ENCODE measurements around the gene SMAD7. TPM values are rescaled to one million over a fixed set of nuclear protein-coding genes. Genes with fewer than 3 reads are reported as not detected.

Gene SMAD7
- total and polyA plus RNA-seq, 2 experiments from 2014 or later = 11.8 to 29.8 TPM

DNA sequence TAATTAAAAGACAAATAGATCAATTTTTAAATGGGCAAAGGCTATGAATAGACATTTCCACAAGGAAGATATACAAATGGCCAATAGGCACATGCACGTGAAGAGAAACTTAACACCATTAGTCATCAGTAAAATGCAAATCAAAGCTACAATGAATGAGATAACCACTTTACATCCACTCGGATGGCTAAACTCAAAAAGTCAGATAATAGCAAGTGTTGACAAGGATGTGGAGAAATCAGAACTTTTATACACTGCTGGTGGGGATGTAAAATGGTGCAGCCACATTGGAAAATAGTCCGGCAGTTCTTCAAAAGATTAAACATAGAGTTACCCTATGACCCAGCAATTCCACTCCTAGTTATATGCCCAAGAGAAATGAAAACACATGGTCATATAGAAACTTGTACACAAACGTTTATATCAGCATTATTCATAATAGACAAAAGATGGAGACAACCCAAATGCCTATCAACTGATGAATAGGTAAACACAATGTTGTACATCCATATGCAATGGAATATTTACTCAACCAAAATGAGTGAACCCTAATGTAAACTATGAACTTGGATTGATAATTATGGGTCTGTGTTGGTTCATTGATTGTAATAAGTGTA is 51.1 kb downstream of the SMAD7 start:
- peaks cover 6% of the 10 kb centered on the region; the same call in 2 of the 3 replicates for H3K9me3 Mint-ChIP-seq
- H3K27ac Mint-ChIP-seq = no peak overlapping the region
- Histone ChIP-seq H3K4me2 (no peak overlapping the region), H3K4me1 (ENCODE audit: insufficient read depth) (no peaks in the 10 kb centered on the region), H3F3A (replicated peaks; ENCODE audit: low read depth) (no peaks in the 10 kb centered on the region), H3K27ac (ENCODE audit: low read depth) (no peak overlapping the region), H3K36me3 (ENCODE audit: insufficient read depth) (no peaks in the 10 kb centered on the region), H4K20me1 (replicated peaks; ENCODE audit: insufficient read depth) (no peaks in the 10 kb centered on the region), H2AFZ (no peak overlapping the region), H3K79me2 (replicated peaks; ENCODE audit: insufficient read depth) (no peaks in the 10 kb centered on the region), H3K4me3 (no peak overlapping the region), H3K9me2 (ENCODE audit: insufficient read depth) (no peaks in the 10 kb centered on the region), H3K27me3 (ENCODE audit: insufficient read depth) (no peaks in the 10 kb centered on the region)
- no peak for ATAC-seq
- H3K4me1 Mint-ChIP-seq = peaks cover 3% of the 10 kb centered on the region; the same call in 2 of the 3 replicates
- H3K27me3 Mint-ChIP-seq (ENCODE audit: insufficient read depth, low read depth, poor library complexity) = no peaks in the 10 kb centered on the region
- TF ChIP-seq POLR2AphosphoS5 (IDR thresholded peaks at IDR 0.05; ENCODE audit: low read depth) = no peak
- no peak for TF ChIP-seq ZNF114 (CRISPR knock-in tag; IDR thresholded peaks at IDR 0.05)
- DNase-seq (ENCODE audit: low spot score) = no peak
- peaks cover 6% of the 10 kb centered on the region; the same call in 1 of the 3 replicates for H3K36me3 Mint-ChIP-seq (ENCODE audit: low read depth)
- H3K4me3 Mint-ChIP-seq = no peak overlapping the region

DNA sequence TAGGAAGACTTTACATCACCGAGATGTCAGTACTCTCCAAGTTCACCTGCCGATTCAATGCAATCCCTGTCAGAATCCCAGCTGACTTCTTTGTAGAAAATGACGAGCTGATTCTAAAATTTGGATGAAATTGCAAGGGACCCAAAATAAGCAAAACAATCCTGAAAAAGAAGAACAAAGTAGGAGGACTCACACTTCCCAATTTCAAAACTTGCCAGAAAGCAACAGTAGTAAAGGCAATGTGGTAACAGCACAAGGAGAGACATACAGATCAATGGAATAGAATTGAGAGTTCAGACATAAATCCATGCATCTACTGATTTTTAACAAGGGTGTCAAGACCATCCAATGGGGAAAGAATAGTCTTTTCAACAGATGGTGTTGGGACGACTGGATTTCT is 52.2 kb downstream of the SMAD7 start:
- Mint-ChIP-seq H3K4me3 (no peak overlapping the region), H3K27ac (no peak overlapping the region), H3K36me3 (ENCODE audit: low read depth) (no peaks in the 10 kb centered on the region), H3K4me1 (peaks cover 3% of the 10 kb centered on the region; the same call in 2 of the 3 replicates), H3K9me3 (no peaks in the 10 kb centered on the region), H3K27me3 (ENCODE audit: insufficient read depth, low read depth, poor library complexity) (no peaks in the 10 kb centered on the region)
- ATAC-seq = no peak
- Histone ChIP-seq H2AFZ (no peak overlapping the region), H3K4me2 (no peak overlapping the region), H3K79me2 (replicated peaks; ENCODE audit: insufficient read depth) (no peaks in the 10 kb centered on the region), H3F3A (replicated peaks; ENCODE audit: low read depth) (no peaks in the 10 kb centered on the region), H3K36me3 (ENCODE audit: insufficient read depth) (no peaks in the 10 kb centered on the region), H4K20me1 (replicated peaks; ENCODE audit: insufficient read depth) (no peaks in the 10 kb centered on the region), H3K27ac (ENCODE audit: low read depth) (no peak overlapping the region), H3K27me3 (ENCODE audit: insufficient read depth) (no peaks in the 10 kb centered on the region), H3K4me1 (ENCODE audit: insufficient read depth) (no peaks in the 10 kb centered on the region), H3K4me3 (no peak overlapping the region), H3K9me2 (ENCODE audit: insufficient read depth) (no peaks in the 10 kb centered on the region)
- TF ChIP-seq ZNF114 (CRISPR knock-in tag; IDR thresholded peaks at IDR 0.05) (no peak), STAT1 (IDR thresholded peaks at IDR 0.05; ENCODE audit: unreplicated experiment) (no peak), CREB1 (CRISPR knock-in tag; IDR thresholded peaks at IDR 0.05; ENCODE audit: low read depth) (no peak), EZH2 (IDR thresholded peaks at IDR 0.05; ENCODE audit: low read depth, unreplicated experiment) (no peak), NANOG (IDR thresholded peaks at IDR 0.05; ENCODE audit: borderline replicate concordance) (no peak), ZNF331 (CRISPR knock-in tag; IDR thresholded peaks at IDR 0.05; ENCODE audit: low read depth) (no peak)
- no peak for DNase-seq (ENCODE audit: low spot score)

DNA sequence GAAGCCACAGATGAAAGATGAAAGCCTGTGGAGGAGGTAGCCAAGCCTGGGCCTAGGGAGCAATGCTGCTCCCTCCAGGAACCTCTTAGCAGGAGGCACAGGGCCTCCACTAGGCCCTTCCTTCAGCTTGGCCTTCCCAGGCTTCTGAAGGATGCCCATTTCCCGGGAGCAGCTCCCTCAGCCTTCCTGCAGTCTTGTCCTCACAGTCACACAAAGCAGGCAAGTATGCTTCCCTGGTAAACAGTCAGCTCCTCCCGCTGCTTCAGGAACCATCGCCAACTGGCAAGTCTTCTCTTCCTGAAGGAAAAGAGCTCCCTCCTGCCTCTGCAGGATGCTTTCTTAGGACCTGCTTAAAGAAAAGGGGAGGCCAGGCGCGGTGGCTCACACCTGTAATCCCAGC is 53.2 kb downstream of the SMAD7 start:
- Mint-ChIP-seq H3K4me3 (no peak overlapping the region), H3K9me3 (no peaks in the 10 kb centered on the region), H3K4me1 (peaks cover 5% of the 10 kb centered on the region; the same call in 2 of the 3 replicates), H3K27ac (no peak overlapping the region), H3K36me3 (ENCODE audit: low read depth) (no peaks in the 10 kb centered on the region), H3K27me3 (ENCODE audit: insufficient read depth, low read depth, poor library complexity) (no peaks in the 10 kb centered on the region)
- Histone ChIP-seq H3K4me1 (ENCODE audit: insufficient read depth) (no peaks in the 10 kb centered on the region), H3K27ac (ENCODE audit: low read depth) (no peak overlapping the region), H3K36me3 (ENCODE audit: insufficient read depth) (no peaks in the 10 kb centered on the region), H3K4me3 (no peak overlapping the region), H3K9me2 (ENCODE audit: insufficient read depth) (no peaks in the 10 kb centered on the region), H3K27me3 (ENCODE audit: insufficient read depth) (no peaks in the 10 kb centered on the region), H3K4me2 (no peak overlapping the region), H2AFZ (peak overlapping the region; percentile 23; the same call in 1 of the 2 replicates), H4K20me1 (replicated peaks; ENCODE audit: insufficient read depth) (no peaks in the 10 kb centered on the region), H3F3A (replicated peaks; ENCODE audit: low read depth) (no peaks in the 10 kb centered on the region), H3K79me2 (replicated peaks; ENCODE audit: insufficient read depth) (no peaks in the 10 kb centered on the region)
- ATAC-seq (no peak), DNase-seq (ENCODE audit: low spot score) (no peak)
- TF ChIP-seq ZNF114 (CRISPR knock-in tag; IDR thresholded peaks at IDR 0.05) (no peak), JUNB (IDR thresholded peaks at IDR 0.05; ENCODE audit: unreplicated experiment) (no peak), EZH2 (IDR thresholded peaks at IDR 0.05; ENCODE audit: low read depth, unreplicated experiment) (no peak), NANOG (IDR thresholded peaks at IDR 0.05; ENCODE audit: borderline replicate concordance) (no peak), EZH2phosphoT487 (IDR thresholded peaks at IDR 0.05; ENCODE audit: unreplicated experiment) (no peak), STAT1 (IDR thresholded peaks at IDR 0.05; ENCODE audit: unreplicated experiment) (no peak), CREB1 (CRISPR knock-in tag; IDR thresholded peaks at IDR 0.05; ENCODE audit: low read depth) (no peak), ZNF331 (CRISPR knock-in tag; IDR thresholded peaks at IDR 0.05; ENCODE audit: low read depth) (no peak), POLR2AphosphoS5 (IDR thresholded peaks at IDR 0.05; ENCODE audit: low read depth) (no peak)
- TF ChIP-seq, protein P1, sequence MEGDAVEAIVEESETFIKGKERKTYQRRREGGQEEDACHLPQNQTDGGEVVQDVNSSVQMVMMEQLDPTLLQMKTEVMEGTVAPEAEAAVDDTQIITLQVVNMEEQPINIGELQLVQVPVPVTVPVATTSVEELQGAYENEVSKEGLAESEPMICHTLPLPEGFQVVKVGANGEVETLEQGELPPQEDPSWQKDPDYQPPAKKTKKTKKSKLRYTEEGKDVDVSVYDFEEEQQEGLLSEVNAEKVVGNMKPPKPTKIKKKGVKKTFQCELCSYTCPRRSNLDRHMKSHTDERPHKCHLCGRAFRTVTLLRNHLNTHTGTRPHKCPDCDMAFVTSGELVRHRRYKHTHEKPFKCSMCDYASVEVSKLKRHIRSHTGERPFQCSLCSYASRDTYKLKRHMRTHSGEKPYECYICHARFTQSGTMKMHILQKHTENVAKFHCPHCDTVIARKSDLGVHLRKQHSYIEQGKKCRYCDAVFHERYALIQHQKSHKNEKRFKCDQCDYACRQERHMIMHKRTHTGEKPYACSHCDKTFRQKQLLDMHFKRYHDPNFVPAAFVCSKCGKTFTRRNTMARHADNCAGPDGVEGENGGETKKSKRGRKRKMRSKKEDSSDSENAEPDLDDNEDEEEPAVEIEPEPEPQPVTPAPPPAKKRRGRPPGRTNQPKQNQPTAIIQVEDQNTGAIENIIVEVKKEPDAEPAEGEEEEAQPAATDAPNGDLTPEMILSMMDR (conservative IDR thresholded peaks at IDR 0.05; ENCODE audit: low read depth in 2 of 2) = no peak
- TF ChIP-seq, protein P2, sequence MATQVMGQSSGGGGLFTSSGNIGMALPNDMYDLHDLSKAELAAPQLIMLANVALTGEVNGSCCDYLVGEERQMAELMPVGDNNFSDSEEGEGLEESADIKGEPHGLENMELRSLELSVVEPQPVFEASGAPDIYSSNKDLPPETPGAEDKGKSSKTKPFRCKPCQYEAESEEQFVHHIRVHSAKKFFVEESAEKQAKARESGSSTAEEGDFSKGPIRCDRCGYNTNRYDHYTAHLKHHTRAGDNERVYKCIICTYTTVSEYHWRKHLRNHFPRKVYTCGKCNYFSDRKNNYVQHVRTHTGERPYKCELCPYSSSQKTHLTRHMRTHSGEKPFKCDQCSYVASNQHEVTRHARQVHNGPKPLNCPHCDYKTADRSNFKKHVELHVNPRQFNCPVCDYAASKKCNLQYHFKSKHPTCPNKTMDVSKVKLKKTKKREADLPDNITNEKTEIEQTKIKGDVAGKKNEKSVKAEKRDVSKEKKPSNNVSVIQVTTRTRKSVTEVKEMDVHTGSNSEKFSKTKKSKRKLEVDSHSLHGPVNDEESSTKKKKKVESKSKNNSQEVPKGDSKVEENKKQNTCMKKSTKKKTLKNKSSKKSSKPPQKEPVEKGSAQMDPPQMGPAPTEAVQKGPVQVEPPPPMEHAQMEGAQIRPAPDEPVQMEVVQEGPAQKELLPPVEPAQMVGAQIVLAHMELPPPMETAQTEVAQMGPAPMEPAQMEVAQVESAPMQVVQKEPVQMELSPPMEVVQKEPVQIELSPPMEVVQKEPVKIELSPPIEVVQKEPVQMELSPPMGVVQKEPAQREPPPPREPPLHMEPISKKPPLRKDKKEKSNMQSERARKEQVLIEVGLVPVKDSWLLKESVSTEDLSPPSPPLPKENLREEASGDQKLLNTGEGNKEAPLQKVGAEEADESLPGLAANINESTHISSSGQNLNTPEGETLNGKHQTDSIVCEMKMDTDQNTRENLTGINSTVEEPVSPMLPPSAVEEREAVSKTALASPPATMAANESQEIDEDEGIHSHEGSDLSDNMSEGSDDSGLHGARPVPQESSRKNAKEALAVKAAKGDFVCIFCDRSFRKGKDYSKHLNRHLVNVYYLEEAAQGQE (IDR thresholded peaks at IDR 0.05; ENCODE audit: unreplicated experiment) = no peak
